NCI-H2081 (cell line): ENCODE measurements around the gene CNOT10.
"Not testable (repeated sequence)": the region's sequence is repeated elsewhere in the genome, so short reads cannot be mapped to it uniquely, and the experiment has no call there.

Experiments used
- DNase-seq, 2 experiments: peaks; one replicate each; lab custom pipeline; 2025; lab: John Stamatoyannopoulos, UW

The CNOT10 gene, protein sequence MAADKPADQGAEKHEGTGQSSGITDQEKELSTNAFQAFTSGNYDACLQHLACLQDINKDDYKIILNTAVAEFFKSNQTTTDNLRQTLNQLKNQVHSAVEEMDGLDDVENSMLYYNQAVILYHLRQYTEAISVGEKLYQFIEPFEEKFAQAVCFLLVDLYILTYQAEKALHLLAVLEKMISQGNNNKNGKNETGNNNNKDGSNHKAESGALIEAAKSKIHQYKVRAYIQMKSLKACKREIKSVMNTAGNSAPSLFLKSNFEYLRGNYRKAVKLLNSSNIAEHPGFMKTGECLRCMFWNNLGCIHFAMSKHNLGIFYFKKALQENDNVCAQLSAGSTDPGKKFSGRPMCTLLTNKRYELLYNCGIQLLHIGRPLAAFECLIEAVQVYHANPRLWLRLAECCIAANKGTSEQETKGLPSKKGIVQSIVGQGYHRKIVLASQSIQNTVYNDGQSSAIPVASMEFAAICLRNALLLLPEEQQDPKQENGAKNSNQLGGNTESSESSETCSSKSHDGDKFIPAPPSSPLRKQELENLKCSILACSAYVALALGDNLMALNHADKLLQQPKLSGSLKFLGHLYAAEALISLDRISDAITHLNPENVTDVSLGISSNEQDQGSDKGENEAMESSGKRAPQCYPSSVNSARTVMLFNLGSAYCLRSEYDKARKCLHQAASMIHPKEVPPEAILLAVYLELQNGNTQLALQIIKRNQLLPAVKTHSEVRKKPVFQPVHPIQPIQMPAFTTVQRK

DNA sequence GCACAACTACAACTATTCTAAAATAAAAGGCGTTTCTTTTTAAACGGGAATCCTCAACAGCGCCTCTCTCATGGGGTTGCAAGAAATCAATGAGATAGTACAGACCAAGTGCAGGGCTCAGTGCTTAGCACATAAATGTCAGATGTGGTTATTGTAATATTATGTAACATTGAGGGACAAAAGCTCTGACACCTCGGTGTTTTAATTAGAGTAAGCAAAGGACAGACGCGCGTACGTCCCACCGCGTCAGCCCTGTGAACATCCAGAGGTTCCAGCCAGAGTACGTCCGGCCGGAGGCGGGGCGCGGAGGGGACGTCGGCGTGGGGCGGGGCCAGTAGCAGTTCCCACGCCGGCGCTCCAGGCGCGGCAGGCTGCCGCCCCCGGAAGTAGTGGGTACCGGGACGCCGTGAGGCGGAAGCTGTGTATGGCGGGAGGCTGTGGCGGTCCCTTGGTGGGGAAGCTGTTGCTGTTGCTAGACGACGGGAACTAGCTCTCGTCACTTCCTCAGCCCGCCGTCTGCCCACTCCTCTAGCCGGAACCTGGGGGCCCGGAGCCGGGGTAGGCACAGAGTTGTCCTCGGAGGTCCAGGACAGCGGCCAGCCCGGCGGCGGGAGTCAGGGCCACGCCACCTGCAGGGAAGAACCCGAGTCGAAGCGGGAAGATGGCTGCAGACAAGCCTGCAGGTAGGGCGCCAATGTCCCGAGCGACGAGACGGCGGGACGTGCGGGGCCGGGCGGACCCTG is at the start of gene CNOT10:
CNOT10 (plus strand) TSS at position 389 of the 743 bp plus-strand sequence; CDS start at position 662, 273 bp downstream.
- peak; percentile 94 to 95 for DNase-seq

DNA sequence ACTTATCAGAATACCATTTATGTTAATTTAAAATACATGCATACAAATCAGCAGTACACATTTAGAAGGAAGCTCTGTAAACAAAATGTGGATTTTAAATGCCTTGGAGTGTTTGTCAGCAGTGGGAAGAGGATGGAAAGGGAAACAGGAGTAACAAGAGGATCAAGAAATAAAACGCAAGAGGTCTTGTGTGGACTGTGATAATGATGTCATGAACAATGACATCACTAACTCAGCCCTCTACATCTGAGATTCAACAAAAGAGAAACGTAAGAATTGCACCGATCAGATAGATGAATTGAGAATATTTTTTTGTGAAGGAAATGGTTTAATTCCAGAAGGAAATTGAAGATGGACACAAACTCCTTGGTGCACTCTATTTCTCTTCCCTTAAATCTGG is 44.0 kb upstream of the CNOT10 start:
- no peak for DNase-seq

GRCh38 chr3:32641356-32641755 is 43.6 kb upstream of the CNOT10 start:
- no peak for DNase-seq

DNA sequence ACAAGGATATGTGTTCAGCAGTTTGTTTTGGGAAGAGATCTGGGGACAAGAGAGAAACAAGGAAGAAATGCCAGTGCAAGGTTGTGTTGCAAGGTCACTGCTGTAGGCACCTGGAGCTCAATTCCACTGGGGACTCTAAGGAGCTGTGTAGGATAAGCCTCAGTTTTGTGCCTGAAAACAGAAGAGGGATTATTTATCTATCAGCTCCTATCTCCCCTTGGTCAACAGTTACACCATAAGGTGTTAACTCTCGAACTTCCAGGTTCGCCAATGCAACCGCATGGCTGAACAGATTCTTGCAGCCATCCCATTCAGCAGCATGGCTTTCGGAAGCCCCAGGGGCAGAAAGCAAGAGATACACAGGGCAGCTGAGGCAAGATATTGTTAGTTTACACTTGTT is 41.6 kb upstream of the CNOT10 start:
- DNase-seq = no peak

DNA sequence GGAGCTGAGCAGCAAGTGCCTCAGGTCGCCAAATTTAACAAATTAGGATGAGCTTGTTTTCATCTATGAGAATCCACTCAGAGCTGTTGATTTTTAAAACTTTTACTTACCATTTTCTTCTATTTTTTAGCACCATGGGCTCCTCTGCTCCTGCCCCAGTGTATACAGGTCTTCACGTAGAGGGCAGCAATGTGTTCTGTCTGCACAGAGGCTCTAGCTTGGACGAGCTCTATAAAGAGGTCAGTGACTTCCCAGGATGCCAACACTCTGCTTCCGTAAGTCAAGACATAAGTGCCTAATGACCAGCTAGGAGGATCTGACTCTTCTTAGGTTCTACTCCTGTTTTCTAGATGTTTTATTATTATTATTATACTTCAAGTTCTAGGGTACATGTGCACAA is 41.2 kb upstream of the CNOT10 start:
- DNase-seq = no peak

DNA sequence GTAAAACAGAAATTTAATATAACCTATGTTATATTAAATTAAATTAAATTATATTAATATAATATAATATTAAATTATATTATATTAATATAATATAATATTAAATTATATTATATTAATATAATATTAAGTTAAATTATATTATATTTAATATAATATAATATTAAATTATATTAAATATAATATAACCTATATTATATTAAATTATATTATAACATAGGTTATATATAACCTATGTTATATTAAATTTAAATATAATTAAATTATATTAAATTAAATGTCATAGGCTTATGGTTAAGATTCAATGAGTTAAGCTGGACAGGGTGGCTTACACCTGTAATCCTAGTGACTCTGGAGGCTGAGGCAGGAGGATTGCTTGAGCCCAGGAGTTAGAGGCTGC is 40.6 kb upstream of the CNOT10 start:
- no peak for DNase-seq

GRCh38 chr3:32646761-32647160 is 38.2 kb upstream of the CNOT10 start:
- no peak for DNase-seq

DNA sequence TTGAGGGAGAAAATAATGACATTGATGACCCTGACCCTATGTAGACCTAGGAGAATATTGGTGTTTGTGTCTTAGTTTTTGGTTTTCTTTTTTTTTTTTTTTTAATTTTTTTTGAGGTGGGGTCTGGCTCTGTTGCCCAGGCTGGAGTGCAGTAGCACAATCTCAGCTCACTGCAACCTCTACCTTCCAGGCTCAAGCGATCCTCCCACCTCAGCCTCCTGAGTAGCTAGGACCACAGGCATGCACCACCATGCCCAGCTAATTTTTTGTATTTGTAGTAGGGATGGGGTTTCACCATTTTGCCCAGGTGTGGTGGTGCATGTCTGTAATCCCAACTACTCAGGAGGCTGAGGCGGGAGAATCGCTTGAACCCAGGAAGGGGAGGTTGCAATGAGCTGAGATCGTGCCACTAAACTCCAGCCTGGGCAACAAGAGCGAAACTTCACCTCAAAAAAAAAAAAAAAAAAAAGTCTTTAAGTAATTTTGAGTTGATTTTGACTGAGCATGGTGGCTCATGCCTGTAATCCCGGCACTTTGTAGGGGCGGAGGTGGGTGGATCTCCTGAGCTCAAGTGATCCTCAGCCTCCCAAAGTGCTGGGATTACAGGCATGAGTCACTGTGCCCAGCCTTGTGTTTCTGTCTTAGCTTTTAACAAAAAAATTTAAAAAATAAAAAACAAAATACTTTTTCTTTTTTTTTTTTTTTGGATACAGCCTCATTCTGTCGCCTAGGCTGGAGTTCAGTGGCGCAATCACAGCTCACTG is 32.5 kb upstream of the CNOT10 start:
- DNase-seq = not testable (repeated sequence)

- DNase-seq = no peak
Measured at GRCh38 chr3:32655167-32655566, 29.8 kb upstream of the CNOT10 start.

- no peak for DNase-seq
Measured at GRCh38 chr3:32660634-32661033, 24.4 kb upstream of the CNOT10 start.

- no peak for DNase-seq
Measured at GRCh38 chr3:32662647-32663046, 22.3 kb upstream of the CNOT10 start.

- peak in 1 of 2 experiments; percentile 15 for DNase-seq
Measured at GRCh38 chr3:32664630-32665075, 20.3 kb upstream of the CNOT10 start.

- peak in 1 of 2 experiments; percentile 31 for DNase-seq
Measured at GRCh38 chr3:32667072-32667582, 17.9 kb upstream of the CNOT10 start.

DNA sequence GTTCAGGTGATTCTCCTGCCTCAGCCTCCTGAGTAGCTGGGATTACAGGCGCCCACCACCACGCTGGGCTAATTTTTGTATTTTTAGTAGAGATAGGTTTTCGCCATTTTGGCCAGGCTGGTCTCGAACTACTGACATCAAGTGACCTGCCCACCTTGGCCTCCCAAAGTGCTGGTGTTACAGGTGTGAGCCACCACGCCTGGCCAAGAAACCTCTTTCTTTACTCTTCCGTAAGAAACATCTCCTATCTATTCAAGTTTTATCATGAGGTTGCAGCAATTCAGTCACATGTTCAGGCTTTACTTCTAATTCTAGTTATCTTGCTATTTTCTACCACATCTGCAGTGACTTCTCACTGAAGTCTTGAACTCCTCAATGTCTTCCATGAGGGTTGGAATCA is 15.8 kb upstream of the CNOT10 start:
- not testable (repeated sequence) for DNase-seq

DNA sequence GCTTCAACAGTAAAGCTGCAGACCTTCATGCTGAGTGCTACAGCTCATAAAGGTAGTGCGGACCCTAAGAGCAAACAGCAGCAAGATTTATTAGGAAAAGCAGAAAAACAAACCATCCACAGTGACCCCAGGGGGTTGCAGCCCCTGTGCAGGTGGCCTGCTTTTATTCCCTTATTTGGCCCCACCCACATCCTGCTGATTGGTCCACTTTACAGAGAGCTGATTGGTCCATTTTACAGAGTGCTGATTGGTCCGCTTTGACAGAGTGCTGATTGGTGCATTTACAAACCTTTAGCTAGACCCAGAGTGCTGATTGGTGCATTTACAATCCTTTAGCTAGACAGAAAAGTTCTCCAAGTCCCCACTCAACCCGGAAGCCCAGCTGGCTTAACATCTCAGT is 11.3 kb upstream of the CNOT10 start:
- DNase-seq = not testable (repeated sequence)

- no peak for DNase-seq
Measured at GRCh38 chr3:32675164-32675563, 9.8 kb upstream of the CNOT10 start.

DNA sequence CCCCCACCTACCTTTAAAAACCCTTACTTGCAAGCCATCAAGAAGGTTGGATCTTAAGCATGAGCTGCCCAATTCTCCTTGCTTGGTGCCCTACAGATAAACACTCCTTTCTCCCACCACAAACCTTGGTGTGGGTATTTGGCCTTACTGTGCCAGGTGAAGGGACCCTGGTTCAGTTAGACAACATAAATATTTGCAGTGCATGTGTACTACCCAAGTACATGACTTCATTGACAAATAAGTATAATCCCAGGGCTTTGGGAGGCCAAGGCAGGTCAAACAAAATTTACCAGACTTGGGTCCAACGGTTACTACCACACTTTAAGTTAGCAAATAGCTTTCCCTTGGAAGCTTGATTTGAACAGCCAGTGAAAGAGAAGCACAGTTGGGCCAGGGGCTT is 9.3 kb upstream of the CNOT10 start:
- DNase-seq = no peak

- DNase-seq = no peak
Measured at GRCh38 chr3:32681811-32682210, 3.2 kb upstream of the CNOT10 start.

- peak in 1 of 2 experiments; percentile 10 for DNase-seq
Measured at GRCh38 chr3:32684029-32684799, 774 bp upstream of the CNOT10 start.

DNA sequence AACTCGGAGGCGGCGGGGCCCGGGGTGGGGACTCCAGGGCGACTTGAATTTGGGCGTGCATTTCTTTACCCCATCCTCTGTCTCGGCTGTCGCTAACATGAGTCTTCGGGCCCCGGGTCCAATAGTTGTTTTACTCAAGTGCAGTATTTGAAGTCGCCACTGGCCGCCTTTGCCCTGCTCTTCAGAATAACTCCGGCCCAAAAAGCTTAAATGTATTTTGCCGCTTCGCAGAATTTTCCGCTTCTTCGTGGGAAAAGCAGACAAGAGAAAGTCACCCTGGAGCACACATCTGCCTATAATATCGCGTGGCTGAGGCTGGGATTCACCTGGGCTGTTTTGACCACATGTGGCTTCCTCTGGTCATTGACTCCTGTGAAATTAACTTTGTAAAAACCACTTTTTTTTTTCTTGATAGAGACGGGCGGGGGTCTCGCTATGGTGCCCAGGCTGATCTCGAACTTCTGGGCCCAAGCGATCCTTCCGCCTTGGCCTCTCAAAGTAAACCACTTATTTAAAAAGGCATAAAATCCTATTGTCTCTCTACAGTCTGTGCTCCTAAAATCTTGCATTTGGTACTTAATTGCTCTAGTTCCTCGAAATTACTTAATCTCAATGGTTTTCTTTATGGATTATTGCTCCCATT is 676 bp downstream of the CNOT10 start:
- DNase-seq = no peak
